Esophagus muscularis mucosa (tissue), 4 donors: Measurements from ENCODE around the gene SLC32A1.

Experiments used
- CTCF ChIP-seq, 3 experiments: fragments of 200-600 bp in 2 of 3; fragments of 450-650 bp in 1 of 3; sonication (generic) in 2 of 3; IDR thresholded peaks; one replicate each; pipeline ENCODE4 v1.5.1; 2017 to 2019; ENCODE audit warnings: antibody characterized with exemption in 3 of 3, mild to moderate bottlenecking in 2 of 3, moderate library complexity in 1 of 3
- EP300 ChIP-seq: sonication (generic); formaldehyde crosslinking; IDR thresholded peaks from one replicate; pipeline ENCODE4 v1.6.1; 2017; ENCODE audit warnings: antibody characterized with exemption
- POLR2A ChIP-seq: fragments of 450-650 bp; IDR thresholded peaks from one replicate; pipeline ENCODE4 v1.6.1; 2017; ENCODE audit warnings: antibody characterized with exemption, moderate library complexity, mild to moderate bottlenecking, low read depth

GRCh38 chr20:38726804-38727606 lies 2.7 kb downstream of the SLC32A1 start:
- TF ChIP-seq CTCF (IDR thresholded peaks at IDR 0.05) (no peak), EP300 (no peak), POLR2A (no peak)
